CD4-positive, alpha-beta T cell (primary cell): Measurements from ENCODE around the gene CSPG4. TPM values are rescaled to one million over a fixed set of nuclear protein-coding genes. Genes with fewer than 3 reads are reported as not detected.
"Not testable (repeated sequence)": the region's sequence is repeated elsewhere in the genome, so short reads cannot be mapped to it uniquely, and the experiment has no call there.

ENCODE experiments used
- ATAC-seq: fragments of 200-7000 bp; cut with Tn5 transposase; one replicate; pipeline ENCODE4 v1.10.0; 2022; ENCODE audit warnings: mild to moderate bottlenecking; ENCODE audit not compliant: poor library complexity
- CTCF ChIA-PET: fragments of 350-600 bp; sonication (Branson Sonifier 250); formaldehyde crosslinking; loops from one replicate; lab custom pipeline; 2021; ENCODE audit warnings: antibody characterized with exemption, inconsistent platforms; lab: Charles Lee
- POLR2A ChIA-PET: fragments of 350-600 bp; sonication (Branson Sonifier 250); formaldehyde crosslinking; loops from one replicate; lab custom pipeline; 2021; ENCODE audit warnings: antibody characterized with exemption, inconsistent platforms; lab: Charles Lee
- DNase-seq, 14 experiments: peaks; one replicate each; pipeline ENCODE4 v3.0.0-alpha.2; 2013 to 2020; ENCODE audit warnings: mixed read lengths in 2 of 14
- H3K27ac ChIP-seq, 2 donors: one replicate each; pipeline versions ENCODE4 v1.5.1 to v1.7.0; 2013; ENCODE audit warnings: low read length in 2 of 2, low read depth in 1 of 2, mild to moderate bottlenecking in 1 of 2
- H3K27me3 ChIP-seq, 2 experiments: 1 replicate in 1 of 2; 2 replicates in 1 of 2; pipeline versions ENCODE4 v1.6.1 to v1.7.0; 2013; ENCODE audit warnings: low read length in 2 of 2, control low read depth in 1 of 2, mild to moderate bottlenecking in 1 of 2, moderate library complexity in 1 of 2; ENCODE audit not compliant: insufficient read depth in 2 of 2, control insufficient read depth in 1 of 2
- H3K36me3 ChIP-seq: one replicate; pipeline ENCODE4 v1.6.1; 2013; ENCODE audit warnings: low read length, control low read depth; ENCODE audit not compliant: insufficient read depth
- H3K4me1 ChIP-seq: one replicate; pipeline ENCODE4 v1.6.1; 2013; ENCODE audit warnings: low read length, control low read depth; ENCODE audit not compliant: insufficient read depth
- H3K4me3 ChIP-seq: one replicate; pipeline ENCODE4 v1.5.1; 2013; ENCODE audit warnings: mild to moderate bottlenecking, low read length, moderate library complexity
- H3K9me3 ChIP-seq, 2 experiments: 1 replicate in 1 of 2; 2 replicates in 1 of 2; pipeline versions ENCODE4 v1.6.1 to v1.7.0; 2013; ENCODE audit warnings: low read length in 2 of 2, mild to moderate bottlenecking in 2 of 2, control low read depth in 1 of 2, moderate library complexity in 1 of 2; ENCODE audit not compliant: control insufficient read depth in 1 of 2, insufficient read depth in 1 of 2
- H3K27ac Mint-ChIP-seq: one replicate; pipeline ENCODE4 v1.8.0; 2020; ENCODE audit warnings: mixed read lengths
- H3K27me3 Mint-ChIP-seq: one replicate; pipeline ENCODE4 v1.8.0; 2021; ENCODE audit warnings: mixed read lengths
- H3K36me3 Mint-ChIP-seq: one replicate; pipeline ENCODE4 v1.8.0; 2021; ENCODE audit warnings: low read depth, mixed read lengths
- H3K4me1 Mint-ChIP-seq: one replicate; pipeline ENCODE4 v1.8.0; 2021; ENCODE audit warnings: low read depth, mixed read lengths
- H3K4me3 Mint-ChIP-seq: one replicate; pipeline ENCODE4 v1.8.0; 2020; ENCODE audit warnings: mild to moderate bottlenecking, mixed read lengths
- H3K9me3 Mint-ChIP-seq: one replicate; pipeline ENCODE4 v1.8.0; 2020; ENCODE audit warnings: mixed read lengths
- intact Hi-C, 2 experiments: fragments of 100-400 bp; cut with DNase I in 1 of 2; cut with micrococcal nuclease in 1 of 2; formaldehyde crosslinking; loops; one replicate each; pipeline versions ENCODE4 v1.15.1 to v1.9.0; 2023 to 2025; cut with DNase I, micrococcal nuclease
- total RNA-seq, 174 experiments: library from RNA in 2 of 174; stranded (reverse) in 2 of 174; gene quantifications; one replicate each; pipeline ENCODE4 v1.2.3 and lab custom pipeline; 2021 to 2026
- TF ChIP-seq, protein P1 (sequence below): fragments of 200-600 bp; IDR thresholded peaks from one replicate; pipeline ENCODE4 v1.8.0; 2022; ENCODE audit warnings: antibody characterized with exemption, mild to moderate bottlenecking

CSPG4 gene
- total RNA-seq, 2 experiments from 2014 or later: not detected

DNA sequence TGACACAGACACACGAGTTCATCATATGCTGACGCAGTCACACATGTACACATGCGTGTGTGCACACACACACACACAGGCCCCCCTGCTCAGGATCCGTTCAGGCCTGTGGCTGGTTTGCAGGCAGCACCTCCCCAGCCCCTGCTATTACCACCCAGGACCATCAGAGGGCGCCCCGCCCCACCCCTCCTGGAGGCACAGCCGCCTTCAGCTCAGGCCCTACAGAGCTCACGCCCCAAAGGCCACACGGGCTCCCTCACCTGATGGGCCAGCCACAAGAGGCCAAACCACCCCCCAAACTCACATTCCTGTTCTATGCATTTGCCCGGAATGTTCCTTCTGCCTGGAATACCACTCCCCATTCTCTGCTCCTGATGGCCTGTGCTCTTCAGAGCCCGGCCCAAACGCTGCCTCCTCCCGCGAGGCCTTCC lies 26.4 kb downstream of the CSPG4 start:
- H3K27me3 ChIP-seq, intact Hi-C loops, H3K36me3 Mint-ChIP-seq, H3K9me3 ChIP-seq, H3K36me3 ChIP-seq, H3K27ac ChIP-seq, H3K4me1 ChIP-seq, POLR2A ChIA-PET, H3K27me3 Mint-ChIP-seq, H3K4me1 Mint-ChIP-seq, H3K4me3 ChIP-seq, H3K9me3 Mint-ChIP-seq, H3K27ac Mint-ChIP-seq, H3K4me3 Mint-ChIP-seq: not testable (repeated sequence)
- CTCF ChIA-PET: interaction anchor here (0.6 to 1.4 kb wide), 9 partner anchors 8 to 318 kb away, joined by 3 to 6 read pairs (median 4); partner anchors contain the start of gene MAN2C1
- ATAC-seq: peak; percentile 82
- peak; percentile 56 to 80 (median 71) for DNase-seq
- TF ChIP-seq, protein P1, sequence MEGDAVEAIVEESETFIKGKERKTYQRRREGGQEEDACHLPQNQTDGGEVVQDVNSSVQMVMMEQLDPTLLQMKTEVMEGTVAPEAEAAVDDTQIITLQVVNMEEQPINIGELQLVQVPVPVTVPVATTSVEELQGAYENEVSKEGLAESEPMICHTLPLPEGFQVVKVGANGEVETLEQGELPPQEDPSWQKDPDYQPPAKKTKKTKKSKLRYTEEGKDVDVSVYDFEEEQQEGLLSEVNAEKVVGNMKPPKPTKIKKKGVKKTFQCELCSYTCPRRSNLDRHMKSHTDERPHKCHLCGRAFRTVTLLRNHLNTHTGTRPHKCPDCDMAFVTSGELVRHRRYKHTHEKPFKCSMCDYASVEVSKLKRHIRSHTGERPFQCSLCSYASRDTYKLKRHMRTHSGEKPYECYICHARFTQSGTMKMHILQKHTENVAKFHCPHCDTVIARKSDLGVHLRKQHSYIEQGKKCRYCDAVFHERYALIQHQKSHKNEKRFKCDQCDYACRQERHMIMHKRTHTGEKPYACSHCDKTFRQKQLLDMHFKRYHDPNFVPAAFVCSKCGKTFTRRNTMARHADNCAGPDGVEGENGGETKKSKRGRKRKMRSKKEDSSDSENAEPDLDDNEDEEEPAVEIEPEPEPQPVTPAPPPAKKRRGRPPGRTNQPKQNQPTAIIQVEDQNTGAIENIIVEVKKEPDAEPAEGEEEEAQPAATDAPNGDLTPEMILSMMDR: peak; percentile 59

- Histone ChIP-seq H3K4me1 (peaks cover 5% of the 10 kb centered on the region), H3K27ac (no peak overlapping the region), H3K36me3 (no peaks in the 10 kb centered on the region), H3K27me3 (no peaks in the 10 kb centered on the region), H3K4me3 (no peak overlapping the region), H3K9me3 (no peaks in the 10 kb centered on the region)
- Mint-ChIP-seq H3K36me3 (no peaks in the 10 kb centered on the region), H3K4me1 (no peaks in the 10 kb centered on the region), H3K9me3 (no peaks in the 10 kb centered on the region), H3K4me3 (no peak overlapping the region), H3K27ac (no peak overlapping the region), H3K27me3 (no peaks in the 10 kb centered on the region)
- CTCF ChIA-PET: interaction anchor here (1.4 kb wide), 1 partner anchor 317 kb away, joined by 6 read pairs; the partner anchor contains the start of gene MAN2C1
- TF ChIP-seq, protein P1: no peak
- DNase-seq: no peak
- no peak for ATAC-seq
- POLR2A ChIA-PET: no interaction called here
- intact Hi-C loops: no loop called here
Measured at GRCh38 chr15:75685195-75685594, 27.5 kb downstream of the CSPG4 start.

DNA sequence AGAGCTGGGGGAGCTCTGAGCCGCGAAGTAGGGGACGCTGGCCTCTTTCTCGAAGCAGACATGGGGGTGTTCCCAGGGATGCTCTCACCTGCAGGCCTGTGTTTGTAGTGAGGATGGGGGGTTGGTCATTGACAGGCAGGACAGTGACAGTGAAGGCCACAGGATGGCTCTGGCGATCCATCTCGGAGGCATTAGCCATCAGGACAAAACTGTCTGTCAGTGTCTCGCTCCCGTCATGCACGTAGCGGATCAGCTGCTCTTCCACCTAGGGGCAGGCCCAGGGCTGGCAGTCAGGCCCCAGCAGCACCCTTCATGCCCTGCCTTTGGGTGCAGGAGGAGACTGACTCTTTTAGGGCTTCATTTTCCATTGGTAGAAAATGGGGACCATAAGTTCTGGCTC lies 28.0 kb downstream of the CSPG4 start:
- no peaks in the 10 kb centered on the region for H3K9me3 ChIP-seq
- peaks cover 5% of the 10 kb centered on the region for H3K4me1 ChIP-seq
- TF ChIP-seq, protein P1: no peak
- ChIA-PET CTCF (no interaction called here), POLR2A (no interaction called here)
- H3K9me3 Mint-ChIP-seq: no peaks in the 10 kb centered on the region
- no peaks in the 10 kb centered on the region for H3K27me3 ChIP-seq
- H3K27me3 Mint-ChIP-seq: no peaks in the 10 kb centered on the region
- H3K4me3 ChIP-seq: no peak overlapping the region
- intact Hi-C loops: loop anchor here in 1 of 2 experiments (5.0 kb wide), 1 partner anchor 118 kb away; no protein-coding TSS in a partner anchor
- H3K36me3 ChIP-seq: no peaks in the 10 kb centered on the region
- ATAC-seq (no peak), DNase-seq (no peak)
- no peak overlapping the region for H3K27ac Mint-ChIP-seq
- no peaks in the 10 kb centered on the region for H3K36me3 Mint-ChIP-seq
- H3K27ac ChIP-seq: no peak overlapping the region
- H3K4me3 Mint-ChIP-seq: no peak overlapping the region
- no peaks in the 10 kb centered on the region for H3K4me1 Mint-ChIP-seq
